Neural progenitor cell (in vitro differentiated cells): ENCODE measurements around the gene THRA. TPM values are rescaled to one million over a fixed set of nuclear protein-coding genes. Genes with fewer than 3 reads are reported as not detected.

Experiments used
- DNase-seq: peaks from one replicate; pipeline ENCODE4 v3.0.0-alpha.2; 2016; ENCODE audit warnings: low spot score
- H2AFZ ChIP-seq: fragments of 200-600 bp; sonication (generic); replicated peaks from 2 replicates; pipeline ENCODE4 v1.6.1; 2016; ENCODE audit warnings: antibody characterized with exemption
- H3F3A ChIP-seq: fragments of 200-600 bp; sonication (generic); 2 replicates; pipeline ENCODE4 v1.6.1; 2016; ENCODE audit warnings: antibody characterized with exemption, low read depth
- H3K27ac ChIP-seq: fragments of 200-600 bp; sonication (generic); 2 replicates; pipeline ENCODE4 v1.5.1; 2016; ENCODE audit warnings: mild to moderate bottlenecking
- H3K27me3 ChIP-seq: fragments of 200-600 bp; sonication (generic); 2 replicates; pipeline ENCODE4 v1.6.1; 2016; ENCODE audit warnings: mild to moderate bottlenecking, moderate library complexity
- H3K36me3 ChIP-seq: fragments of 200-600 bp; sonication (generic); 2 replicates; pipeline ENCODE4 v1.5.1; 2016
- H3K4me1 ChIP-seq: fragments of 200-600 bp; sonication (generic); 2 replicates; pipeline ENCODE4 v1.6.1; 2016; ENCODE audit warnings: mixed run types
- H3K4me2 ChIP-seq: fragments of 200-600 bp; sonication (generic); 2 replicates; pipeline ENCODE4 v1.6.1; 2016
- H3K4me3 ChIP-seq: fragments of 200-600 bp; sonication (generic); 2 replicates; pipeline ENCODE4 v1.5.1; 2016
- H3K79me2 ChIP-seq: fragments of 200-600 bp; sonication (generic); 2 replicates; pipeline ENCODE4 v1.6.1; 2016; ENCODE audit warnings: low read depth
- H3K9ac ChIP-seq: fragments of 200-600 bp; sonication (generic); 2 replicates; pipeline ENCODE4 v1.6.1; 2016
- H3K9me3 ChIP-seq: fragments of 200-600 bp; sonication (generic); 2 replicates; pipeline ENCODE4 v1.5.1; 2016; ENCODE audit warnings: low read depth
- H4K20me1 ChIP-seq: fragments of 200-600 bp; sonication (generic); 2 replicates; pipeline ENCODE4 v1.6.1; 2016; ENCODE audit warnings: low read depth
- H3K27ac Mint-ChIP-seq: 3 replicates; pipeline ENCODE4 v1.8.0; 2021; ENCODE audit warnings: mixed read lengths
- H3K27me3 Mint-ChIP-seq: 2 replicates; pipeline ENCODE4 v1.8.0; 2022; ENCODE audit warnings: low read depth, mild to moderate bottlenecking, inconsistent platforms, moderate library complexity, mixed read lengths; ENCODE audit not compliant: insufficient read depth
- H3K36me3 Mint-ChIP-seq: 3 replicates; pipeline ENCODE4 v1.8.0; 2021; ENCODE audit warnings: mixed read lengths
- H3K4me1 Mint-ChIP-seq: 3 replicates; pipeline ENCODE4 v1.8.0; 2021; ENCODE audit warnings: mixed read lengths
- H3K4me3 Mint-ChIP-seq: 3 replicates; pipeline ENCODE4 v1.8.0; 2021; ENCODE audit warnings: mild to moderate bottlenecking, moderate library complexity, mixed read lengths
- H3K9me3 Mint-ChIP-seq: 3 replicates; pipeline ENCODE4 v1.8.0; 2020; ENCODE audit warnings: mixed read lengths
- EZH2 ChIP-seq: fragments of 200-600 bp; sonication (generic); IDR thresholded peaks from 2 replicates; pipeline ENCODE4 v1.6.1; 2017; ENCODE audit warnings: antibody characterized with exemption, mild to moderate bottlenecking, moderate library complexity
- EZH2phosphoT487 ChIP-seq: fragments of 200-600 bp; sonication (generic); IDR thresholded peaks from 2 replicates; pipeline ENCODE4 v1.6.1; 2017; ENCODE audit warnings: antibody characterized with exemption
- total RNA-seq: library from RNA; depleted of rRNA; stranded (reverse); fragments of >200 nt; gene quantifications from 2 replicates; pipeline ENCODE4 v1.2.3, GENCODE V29; 2015; ENCODE audit warnings: low replicate concordance
- TF ChIP-seq, protein P1 (sequence below): fragments of 200-600 bp; sonication (generic); IDR thresholded peaks from 2 replicates; pipeline ENCODE4 v1.5.1; 2017; ENCODE audit warnings: antibody characterized with exemption, mild to moderate bottlenecking

The THRA gene
- total RNA-seq, 1 donor from 2014 or later, result 14.5 TPM

DNA sequence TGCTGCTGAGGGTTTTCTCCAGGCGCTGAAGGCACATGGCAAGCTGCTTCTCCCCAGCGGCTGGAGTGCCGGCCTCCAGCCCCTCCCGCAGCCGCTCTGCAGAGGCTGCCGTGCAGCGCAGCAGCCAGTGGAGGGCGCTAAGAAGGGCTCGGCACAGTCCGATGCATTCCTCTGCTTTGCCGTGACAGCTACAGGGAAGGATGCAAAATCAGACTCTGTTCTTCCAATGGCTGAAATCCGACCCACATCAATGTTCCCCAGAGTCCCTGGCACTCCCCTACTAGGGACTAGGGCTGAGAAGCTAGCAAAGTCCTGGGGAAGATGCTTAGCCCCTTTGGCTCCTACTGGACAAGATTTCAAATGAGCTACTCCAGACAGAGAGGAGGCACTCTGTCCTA lies 27.6 kb upstream of the THRA start:
- H3K4me1 Mint-ChIP-seq, result peaks cover 14% of the 10 kb centered on the region
- peaks cover 19% of the 10 kb centered on the region for H3K36me3 Mint-ChIP-seq
- H3K36me3 ChIP-seq, result no peaks in the 10 kb centered on the region

DNA sequence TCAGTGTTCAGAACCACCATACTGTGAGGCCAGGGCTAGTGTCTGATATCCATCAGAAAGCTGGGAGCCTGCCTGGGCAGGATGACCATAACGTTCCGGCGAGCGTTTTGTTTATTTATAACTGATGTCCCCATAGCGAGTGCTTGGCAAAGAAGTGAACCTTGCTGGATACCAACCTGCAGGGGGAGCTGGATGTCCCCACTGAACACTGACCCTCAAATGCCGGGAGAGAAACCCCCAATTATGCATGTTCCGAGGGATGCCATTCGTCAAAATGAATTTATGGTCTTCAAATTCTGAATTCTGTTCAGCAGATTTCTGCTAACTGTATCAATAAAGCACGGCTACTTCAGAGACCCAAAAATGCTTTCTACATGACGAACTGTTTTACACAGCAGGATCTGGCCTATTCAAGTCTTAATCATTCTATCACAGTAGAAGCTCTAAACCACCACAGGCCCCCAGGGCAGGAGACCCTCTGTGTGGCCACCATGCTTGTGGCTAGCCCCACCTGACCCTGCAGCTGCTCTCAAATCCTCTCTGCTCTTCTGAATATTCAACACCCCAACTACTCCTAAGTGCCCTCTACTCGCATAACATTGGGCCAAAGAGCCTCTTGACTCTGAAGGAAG lies 23.8 kb upstream of the THRA start:
- Histone ChIP-seq H3K27me3 (no peaks in the 10 kb centered on the region), H3K27ac (no peak overlapping the region), H3K9me3 (no peaks in the 10 kb centered on the region), H4K20me1 (peaks cover 9% of the 10 kb centered on the region), H3K79me2 (no peaks in the 10 kb centered on the region), H3K9ac (no peak overlapping the region), H3K36me3 (no peaks in the 10 kb centered on the region), H3K4me2 (no peak overlapping the region), H3F3A (peaks cover 5% of the 10 kb centered on the region), H3K4me3 (no peak overlapping the region), H3K4me1 (no peaks in the 10 kb centered on the region), H2AFZ (no peak overlapping the region)
- DNase-seq, result peak; percentile 67
- TF ChIP-seq, protein P1, sequence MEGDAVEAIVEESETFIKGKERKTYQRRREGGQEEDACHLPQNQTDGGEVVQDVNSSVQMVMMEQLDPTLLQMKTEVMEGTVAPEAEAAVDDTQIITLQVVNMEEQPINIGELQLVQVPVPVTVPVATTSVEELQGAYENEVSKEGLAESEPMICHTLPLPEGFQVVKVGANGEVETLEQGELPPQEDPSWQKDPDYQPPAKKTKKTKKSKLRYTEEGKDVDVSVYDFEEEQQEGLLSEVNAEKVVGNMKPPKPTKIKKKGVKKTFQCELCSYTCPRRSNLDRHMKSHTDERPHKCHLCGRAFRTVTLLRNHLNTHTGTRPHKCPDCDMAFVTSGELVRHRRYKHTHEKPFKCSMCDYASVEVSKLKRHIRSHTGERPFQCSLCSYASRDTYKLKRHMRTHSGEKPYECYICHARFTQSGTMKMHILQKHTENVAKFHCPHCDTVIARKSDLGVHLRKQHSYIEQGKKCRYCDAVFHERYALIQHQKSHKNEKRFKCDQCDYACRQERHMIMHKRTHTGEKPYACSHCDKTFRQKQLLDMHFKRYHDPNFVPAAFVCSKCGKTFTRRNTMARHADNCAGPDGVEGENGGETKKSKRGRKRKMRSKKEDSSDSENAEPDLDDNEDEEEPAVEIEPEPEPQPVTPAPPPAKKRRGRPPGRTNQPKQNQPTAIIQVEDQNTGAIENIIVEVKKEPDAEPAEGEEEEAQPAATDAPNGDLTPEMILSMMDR, result peak; percentile 65
- no peak for TF ChIP-seq EZH2phosphoT487
- H3K36me3 Mint-ChIP-seq, result peaks cover 8% of the 10 kb centered on the region
- H3K27me3 Mint-ChIP-seq, result peaks cover 4% of the 10 kb centered on the region
- no peaks in the 10 kb centered on the region for H3K9me3 Mint-ChIP-seq
- peaks cover 14% of the 10 kb centered on the region for H3K4me1 Mint-ChIP-seq
- H3K4me3 Mint-ChIP-seq, result no peak overlapping the region
- H3K27ac Mint-ChIP-seq, result peak overlapping the region; percentile 18

More for the DNA sequence above, 27.6 kb upstream of the THRA start:
- H3F3A ChIP-seq, result peaks cover 5% of the 10 kb centered on the region
- H4K20me1 ChIP-seq, result peaks cover 9% of the 10 kb centered on the region
- no peak overlapping the region for H3K27ac ChIP-seq
- DNase-seq, result peak; percentile 88
- Mint-ChIP-seq H3K27me3 (peaks cover 5% of the 10 kb centered on the region), H3K9me3 (no peaks in the 10 kb centered on the region), H3K4me3 (peak overlapping the region; percentile 25), H3K27ac (no peak overlapping the region)
- no peak overlapping the region for H3K4me2 ChIP-seq
- no peak overlapping the region for H2AFZ ChIP-seq
- no peak overlapping the region for H3K9ac ChIP-seq
- H3K27me3 ChIP-seq, result no peaks in the 10 kb centered on the region
- H3K4me3 ChIP-seq, result no peak overlapping the region
- H3K79me2 ChIP-seq, result no peaks in the 10 kb centered on the region
- no peaks in the 10 kb centered on the region for H3K9me3 ChIP-seq
- TF ChIP-seq, protein P1, result peak; percentile 92
- TF ChIP-seq EZH2phosphoT487 (no peak), EZH2 (no peak)
- no peaks in the 10 kb centered on the region for H3K4me1 ChIP-seq

DNA sequence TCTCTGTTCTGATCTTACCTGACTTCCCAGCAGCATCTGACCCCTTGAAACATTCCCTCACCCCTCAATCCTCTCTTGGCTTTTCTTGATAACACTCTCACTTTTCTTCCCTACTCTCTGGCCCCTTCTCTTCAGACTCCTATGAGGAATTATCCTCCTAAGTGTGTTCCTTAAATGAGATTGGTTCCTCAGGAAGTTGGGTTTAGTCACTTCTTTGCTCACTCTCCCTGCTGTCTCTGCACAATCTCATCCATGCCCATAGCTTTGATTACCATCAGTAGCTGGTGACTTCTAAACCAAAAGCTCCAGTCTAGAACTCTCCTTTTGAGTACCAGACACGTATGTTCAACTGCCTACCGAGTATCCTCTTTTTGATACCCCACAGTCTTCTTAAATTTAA lies 21.6 kb upstream of the THRA start:
- Histone ChIP-seq H3K9ac (no peak overlapping the region), H3K36me3 (no peaks in the 10 kb centered on the region), H3K9me3 (no peaks in the 10 kb centered on the region), H3K27ac (no peak overlapping the region), H4K20me1 (no peaks in the 10 kb centered on the region), H3F3A (peaks cover 5% of the 10 kb centered on the region), H3K4me2 (no peak overlapping the region), H3K4me1 (no peaks in the 10 kb centered on the region), H2AFZ (no peak overlapping the region), H3K79me2 (no peaks in the 10 kb centered on the region), H3K27me3 (no peaks in the 10 kb centered on the region), H3K4me3 (no peak overlapping the region)
- Mint-ChIP-seq H3K27ac (no peak overlapping the region), H3K4me3 (no peak overlapping the region), H3K27me3 (peaks cover 6% of the 10 kb centered on the region), H3K9me3 (no peaks in the 10 kb centered on the region), H3K36me3 (peaks cover 2% of the 10 kb centered on the region), H3K4me1 (peaks cover 10% of the 10 kb centered on the region)
- DNase-seq, result no peak
- TF ChIP-seq EZH2, result no peak
- TF ChIP-seq, protein P1, result no peak
- TF ChIP-seq EZH2phosphoT487, result no peak
